Glutamatergic neuron (in vitro differentiated cells): ENCODE results near the gene MEGF11. TPM values are rescaled to one million over a fixed set of nuclear protein-coding genes. Genes with fewer than 3 reads are reported as not detected.

ENCODE experiments used
- DNase-seq: peaks from one replicate; pipeline ENCODE4 v3.0.0; 2022
- H3K27ac Mint-ChIP-seq: one replicate; pipeline ENCODE4 v1.8.0; 2020; ENCODE audit warnings: mild to moderate bottlenecking, mixed read lengths, inconsistent platforms; ENCODE audit not compliant: unreplicated experiment
- H3K27me3 Mint-ChIP-seq: one replicate; pipeline ENCODE4 v1.8.0; 2020; ENCODE audit warnings: mild to moderate bottlenecking, moderate library complexity, mixed read lengths, inconsistent platforms; ENCODE audit not compliant: unreplicated experiment
- H3K36me3 Mint-ChIP-seq: one replicate; pipeline ENCODE4 v1.8.0; 2020; ENCODE audit warnings: mild to moderate bottlenecking, mixed read lengths, inconsistent platforms; ENCODE audit not compliant: unreplicated experiment
- H3K4me1 Mint-ChIP-seq: one replicate; pipeline ENCODE4 v1.8.0; 2020; ENCODE audit warnings: mild to moderate bottlenecking, low read depth, mixed read lengths, inconsistent platforms; ENCODE audit not compliant: unreplicated experiment
- H3K4me3 Mint-ChIP-seq: one replicate; pipeline ENCODE4 v1.8.0; 2020; ENCODE audit warnings: mild to moderate bottlenecking, mixed read lengths, inconsistent platforms; ENCODE audit not compliant: unreplicated experiment
- H3K9me3 Mint-ChIP-seq: one replicate; pipeline ENCODE4 v1.8.0; 2020; ENCODE audit warnings: mild to moderate bottlenecking, moderate library complexity, mixed read lengths, inconsistent platforms; ENCODE audit not compliant: unreplicated experiment
- CTCF ChIP-seq: fragments of 200-600 bp; sonication (generic); IDR thresholded peaks from one replicate; pipeline ENCODE4 v1.5.0; 2021; ENCODE audit not compliant: partially characterized antibody, unreplicated experiment
- total RNA-seq: library from RNA; stranded (reverse); fragmentation: NEBNext Ultra II Directional; extraction: Animal tissue kit (Norgen Biotek cat#: 25700); gene quantifications from one replicate; pipeline ENCODE4 v1.2.1, GENCODE V29; 2021; ENCODE audit not compliant: unreplicated experiment

MEGF11 gene
- total RNA-seq, 1 donor from 2014 or later: 2.6 TPM

GRCh38 chr15:65918357-65918920 is 335.1 kb downstream of the MEGF11 start:
- TF ChIP-seq CTCF: no peak
- H3K36me3 Mint-ChIP-seq: no peaks in the 10 kb centered on the region
- DNase-seq: no peak
- H3K4me1 Mint-ChIP-seq: no peaks in the 10 kb centered on the region
- H3K4me3 Mint-ChIP-seq: no peak overlapping the region
- peaks cover 3% of the 10 kb centered on the region for H3K9me3 Mint-ChIP-seq
- H3K27ac Mint-ChIP-seq: no peak overlapping the region
- H3K27me3 Mint-ChIP-seq: peaks cover 2% of the 10 kb centered on the region

DNA sequence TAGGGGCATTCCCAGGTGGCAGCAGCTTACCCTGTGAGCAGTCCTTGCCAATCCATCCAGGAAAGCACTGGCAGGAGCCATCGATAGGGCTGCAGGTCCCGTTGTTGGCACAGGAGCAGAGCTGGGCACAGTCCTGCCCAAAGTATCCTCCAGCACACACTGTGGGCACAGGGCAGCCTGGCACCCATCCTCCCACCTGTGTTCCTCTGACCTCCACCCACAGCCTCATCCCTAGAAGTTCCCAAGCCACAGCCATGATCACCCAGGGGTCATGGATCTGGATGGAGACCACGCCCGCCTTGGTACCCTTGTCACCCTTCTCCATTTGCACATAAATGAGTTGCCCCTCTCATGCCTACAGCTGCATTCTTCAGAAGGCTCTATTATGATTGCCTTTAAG is 335.6 kb downstream of the MEGF11 start:
- Mint-ChIP-seq H3K27ac (no peak overlapping the region), H3K9me3 (peaks cover 3% of the 10 kb centered on the region), H3K36me3 (no peaks in the 10 kb centered on the region), H3K4me1 (no peaks in the 10 kb centered on the region), H3K4me3 (no peak overlapping the region), H3K27me3 (no peaks in the 10 kb centered on the region)
- no peak for TF ChIP-seq CTCF
- DNase-seq: no peak

GRCh38 chr15:65917407-65917756 is 336.2 kb downstream of the MEGF11 start:
- no peaks in the 10 kb centered on the region for H3K27me3 Mint-ChIP-seq
- H3K9me3 Mint-ChIP-seq: peaks cover 1% of the 10 kb centered on the region
- H3K4me1 Mint-ChIP-seq: no peaks in the 10 kb centered on the region
- no peak overlapping the region for H3K4me3 Mint-ChIP-seq
- H3K27ac Mint-ChIP-seq: no peak overlapping the region
- TF ChIP-seq CTCF: no peak
- H3K36me3 Mint-ChIP-seq: no peaks in the 10 kb centered on the region
- DNase-seq: no peak

DNA sequence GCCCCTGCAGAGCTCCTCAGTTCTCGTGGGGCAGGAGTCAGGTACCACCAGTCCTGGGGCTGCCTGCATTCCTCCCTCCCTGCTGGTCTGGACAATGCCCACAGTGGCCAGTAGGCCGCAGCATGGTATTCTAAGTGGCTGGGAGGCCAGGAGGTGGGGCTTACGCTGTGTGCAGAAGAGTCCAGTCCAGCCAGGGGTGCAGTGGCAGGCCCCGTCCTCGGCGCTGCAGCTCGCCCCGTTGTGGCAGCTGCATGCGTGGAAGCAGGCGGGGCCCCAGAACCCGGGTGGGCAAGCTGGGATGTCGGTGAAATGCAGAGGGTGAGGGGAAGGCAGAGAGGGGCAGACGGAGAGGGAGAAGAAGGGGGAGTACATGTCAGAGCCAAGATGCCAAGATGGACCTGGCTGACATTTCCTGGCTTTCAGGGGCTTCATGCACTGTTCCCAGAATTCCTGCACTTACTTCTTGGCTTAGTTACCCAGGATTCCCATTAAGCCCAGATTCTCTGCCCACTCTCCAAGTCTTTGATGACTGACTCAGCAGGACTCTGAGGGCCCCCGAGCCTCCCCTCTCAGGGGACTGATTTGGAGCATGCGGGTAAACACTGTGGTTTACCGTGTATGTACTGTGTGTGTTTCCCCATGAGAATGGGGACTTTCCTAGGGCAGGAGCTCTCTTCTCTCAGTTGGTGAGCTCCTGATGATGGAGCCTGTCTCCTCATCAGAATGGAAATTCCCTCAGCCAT is 336.7 kb downstream of the MEGF11 start:
- DNase-seq: peak; percentile 84
- Mint-ChIP-seq H3K27me3 (no peaks in the 10 kb centered on the region), H3K27ac (no peak overlapping the region), H3K4me3 (no peak overlapping the region), H3K36me3 (no peaks in the 10 kb centered on the region), H3K4me1 (no peaks in the 10 kb centered on the region), H3K9me3 (peaks cover 1% of the 10 kb centered on the region)
- peak; percentile 73 for TF ChIP-seq CTCF

GRCh38 chr15:65916041-65916663 is 337.4 kb downstream of the MEGF11 start:
- Mint-ChIP-seq H3K4me1 (no peaks in the 10 kb centered on the region), H3K9me3 (peaks cover 1% of the 10 kb centered on the region), H3K36me3 (no peaks in the 10 kb centered on the region), H3K27me3 (no peaks in the 10 kb centered on the region), H3K4me3 (no peak overlapping the region), H3K27ac (no peak overlapping the region)
- no peak for TF ChIP-seq CTCF
- no peak for DNase-seq
